H54 (cell line): ENCODE results near the gene GRN.
"Not testable (repeated sequence)": the region's sequence is repeated elsewhere in the genome, so short reads cannot be mapped to it uniquely, and the experiment has no call there.

Source experiments
- DNase-seq: peaks from one replicate; pipeline ENCODE4 v3.0.0; 2011; ENCODE audit warnings: low spot score, mixed read lengths; ENCODE audit not compliant: insufficient read length
- FAIRE-seq: peaks from 3 replicates; lab custom pipeline; 2011; peaks lifted over from hg19 to GRCh38; lab: Jason Lieb, UNC
- POLR2A ChIP-seq: IDR thresholded peaks from 2 replicates; pipeline ENCODE4 v1.6.1; 2011; ENCODE audit warnings: low read depth, mild to moderate bottlenecking, low read length

GRN gene

GRCh38 chr17:44383363-44383762 is 38.3 kb downstream of the GRN start:
- DNase-seq (no peak), FAIRE-seq (no peak)
- no peak for TF ChIP-seq POLR2A

- no peak for TF ChIP-seq POLR2A
- no peak for FAIRE-seq
- DNase-seq, result no peak
Measured at GRCh38 chr17:44383861-44384260, 38.8 kb downstream of the GRN start.

GRCh38 chr17:44384281-44384822 is 39.2 kb downstream of the GRN start:
- no peak for DNase-seq
- no peak for TF ChIP-seq POLR2A
- FAIRE-seq, result no peak

GRCh38 chr17:44384823-44385286 is 39.8 kb downstream of the GRN start:
- no peak for FAIRE-seq
- no peak for DNase-seq

GRCh38 chr17:44385287-44386181 is 40.4 kb downstream of the GRN start:
- FAIRE-seq (no peak), DNase-seq (peak; percentile 89)
- no peak; the same call in none of the 2 replicates for TF ChIP-seq POLR2A

More at GRCh38 chr17:44384823-44385286, 39.8 kb downstream of the GRN start:
- no peak for TF ChIP-seq POLR2A

- no peak for TF ChIP-seq POLR2A
- FAIRE-seq, result no peak
- no peak for DNase-seq
Measured at GRCh38 chr17:44386182-44386525, 41.1 kb downstream of the GRN start.

GRCh38 chr17:44387804-44388203 is 42.7 kb downstream of the GRN start:
- DNase-seq (no peak), FAIRE-seq (no peak)
- TF ChIP-seq POLR2A, result no peak

- FAIRE-seq (no peak), DNase-seq (no peak)
- TF ChIP-seq POLR2A, result no peak
Measured at GRCh38 chr17:44389281-44389680, 44.2 kb downstream of the GRN start, which contains the start of gene ITGA2B. ITGA2B (minus strand) TSS chr17:44389649; CDS start chr17:44389473, 176 bp downstream.

GRCh38 chr17:44389723-44390202 is 44.7 kb downstream of the GRN start:
- no peak for FAIRE-seq
- no peak for DNase-seq
- no peak for TF ChIP-seq POLR2A

- no peak for TF ChIP-seq POLR2A
- no peak for DNase-seq
- FAIRE-seq, result no peak
Measured at GRCh38 chr17:44390250-44390870, 45.3 kb downstream of the GRN start.

- not testable (repeated sequence) for FAIRE-seq
Measured at GRCh38 chr17:44394112-44394511, 49.0 kb downstream of the GRN start.

GRCh38 chr17:44394833-44395232 is 49.7 kb downstream of the GRN start:
- DNase-seq, result no peak
- no peak for TF ChIP-seq POLR2A
- no peak for FAIRE-seq

More at GRCh38 chr17:44394112-44394511, 49.0 kb downstream of the GRN start:
- not testable (repeated sequence) for DNase-seq

GRCh38 chr17:44396946-44397345 is 51.8 kb downstream of the GRN start:
- FAIRE-seq, result no peak
- DNase-seq, result no peak
- TF ChIP-seq POLR2A, result no peak

GRCh38 chr17:44397479-44398440 is 52.7 kb downstream of the GRN start:
- no peak for DNase-seq
- no peak for TF ChIP-seq POLR2A
- no peak for FAIRE-seq
